ENCODE data around the gene DCAF17.
"Not testable (repeated sequence)": the region's sequence is repeated elsewhere in the genome, so short reads cannot be mapped to it uniquely, and the experiment has no call there.

DCAF17 gene

DNA sequence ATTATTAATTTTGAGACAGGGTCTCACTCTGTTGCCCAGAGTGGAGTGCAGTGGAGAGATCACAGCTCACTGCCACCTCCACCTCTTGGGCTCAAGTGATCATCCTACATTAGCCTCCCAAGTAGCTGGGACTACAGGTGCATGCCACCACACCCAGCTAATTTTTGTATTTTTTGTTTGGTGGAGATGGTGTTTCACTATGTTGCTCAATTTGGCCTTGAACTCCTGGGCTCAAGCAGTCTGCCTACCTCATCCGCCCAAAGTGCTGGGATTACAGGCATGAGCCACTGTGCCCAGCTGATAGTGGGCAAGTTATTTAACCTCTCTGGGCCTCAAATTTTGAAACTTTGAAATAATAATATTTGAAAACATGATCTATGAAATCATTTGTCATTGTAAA, 26.5 kb downstream of the DCAF17 start:
- no peak for DNase-seq (ENCODE audit: low spot score)

DNA sequence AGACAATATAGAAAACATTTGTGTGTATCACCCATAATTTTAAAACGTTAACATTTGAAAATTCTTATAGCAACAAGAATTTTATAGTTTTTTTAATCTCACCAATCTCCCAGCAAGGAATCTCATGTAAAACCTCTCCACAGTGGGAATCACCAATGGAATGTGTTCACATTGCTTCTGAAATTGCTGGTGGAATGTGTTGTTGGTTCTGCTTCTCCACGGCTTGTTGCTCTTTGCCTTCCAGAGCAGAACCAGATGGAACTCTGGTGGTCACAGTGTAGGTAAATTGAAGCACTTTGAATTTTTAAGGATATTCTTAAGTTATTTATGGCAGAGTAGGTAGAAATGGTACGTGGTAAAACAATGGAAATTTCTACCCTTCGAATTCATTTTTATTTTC, 35.1 kb downstream of the DCAF17 start:
- no peak for DNase-seq (ENCODE audit: low spot score)

GRCh38 chr2:171470129-171470528, 36.1 kb downstream of the DCAF17 start:
- DNase-seq (ENCODE audit: low spot score) = no peak

- no peak for DNase-seq (ENCODE audit: low spot score)
These were observed 42.0 kb downstream of the DCAF17 start for GRCh38 chr2:171475979-171476378.

- no peak for DNase-seq (ENCODE audit: low spot score)
These were observed 44.3 kb downstream of the DCAF17 start for GRCh38 chr2:171478345-171478744.

- DNase-seq (ENCODE audit: low spot score) = no peak
These were observed 45.3 kb downstream of the DCAF17 start for GRCh38 chr2:171479154-171479814.

DNA sequence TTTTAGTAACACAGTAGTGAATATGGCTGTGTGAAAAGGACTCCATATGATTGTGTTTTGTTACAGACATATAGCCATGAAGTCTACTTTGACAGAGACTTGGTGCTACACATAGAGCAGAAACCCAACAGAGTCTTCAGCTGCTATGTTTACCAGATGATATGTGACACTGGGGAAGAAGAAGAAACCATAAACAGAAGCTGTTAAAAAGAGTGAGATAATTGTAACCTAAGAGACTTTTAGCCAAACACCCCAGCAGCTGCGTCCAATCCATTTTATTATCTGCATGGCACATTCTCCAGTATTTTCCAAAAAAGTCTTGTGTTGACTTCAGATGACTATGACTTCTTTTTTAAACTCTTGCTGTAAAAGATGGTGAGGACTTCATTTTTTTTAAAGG, 46.9 kb downstream of the DCAF17 start:
- DNase-seq (ENCODE audit: low spot score) = no peak

- DNase-seq (ENCODE audit: low spot score) = no peak
These were observed 48.3 kb downstream of the DCAF17 start for GRCh38 chr2:171482308-171482707.

DNA sequence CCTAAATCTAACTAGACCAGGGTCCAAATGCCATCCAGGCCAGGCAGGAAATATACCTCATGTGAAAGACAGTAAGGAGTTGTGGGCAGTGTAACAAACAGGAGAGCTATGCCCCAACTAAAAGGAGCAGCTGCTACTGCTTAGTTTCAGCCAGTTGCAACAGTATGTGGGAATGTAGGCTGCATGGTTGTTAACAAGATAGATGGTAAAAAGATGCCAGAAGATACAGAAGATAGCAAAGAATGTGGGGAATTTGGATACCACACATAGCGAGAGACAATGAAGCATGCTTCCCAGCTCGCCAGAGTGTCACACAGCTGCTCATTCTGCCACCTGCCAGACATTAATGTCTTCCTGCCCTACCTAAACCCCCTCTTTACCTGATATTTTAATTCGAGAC, 48.9 kb downstream of the DCAF17 start:
- DNase-seq (ENCODE audit: low spot score) = no peak

GRCh38 chr2:171483793-171484192, 49.8 kb downstream of the DCAF17 start:
- no peak for DNase-seq (ENCODE audit: low spot score)

DNA sequence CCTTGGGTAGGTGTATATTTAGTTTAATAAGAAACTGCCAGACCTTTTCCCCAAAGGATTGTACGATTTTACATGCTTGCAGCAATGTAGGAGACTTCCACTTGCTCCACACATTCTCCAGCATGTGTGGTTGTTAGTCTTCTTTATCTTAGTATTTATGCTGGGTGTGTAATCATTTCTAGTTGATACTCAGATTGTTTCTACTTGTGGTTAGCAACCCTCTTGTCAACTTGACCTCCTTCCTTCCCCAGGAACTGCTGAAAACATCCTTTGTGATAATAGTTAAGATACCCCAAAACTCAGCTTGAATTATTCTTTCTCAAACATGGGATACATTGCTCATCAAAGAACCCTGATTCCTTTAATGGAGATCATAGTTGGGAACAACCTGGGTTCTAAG, 51.1 kb downstream of the DCAF17 start:
- no peak for DNase-seq (ENCODE audit: low spot score)

DNA sequence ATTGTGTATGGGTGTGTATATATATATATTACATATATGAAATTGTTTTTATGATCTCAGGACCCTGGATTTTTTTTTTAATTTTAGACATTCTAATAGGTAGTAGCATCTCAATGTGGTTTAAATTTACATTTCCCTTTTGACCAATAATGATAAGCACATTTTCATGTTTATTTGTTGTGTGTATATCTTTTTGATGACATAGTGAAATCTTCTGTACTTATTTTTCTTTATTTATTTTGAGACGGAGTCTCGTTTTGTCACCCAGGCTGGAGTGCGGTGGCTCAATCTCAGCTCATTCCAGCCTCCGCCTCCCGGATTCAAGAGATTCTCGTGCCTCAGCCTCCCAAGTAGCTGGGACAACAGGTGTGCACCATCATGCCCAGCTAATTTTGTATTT, 53.2 kb downstream of the DCAF17 start:
- no peak for DNase-seq (ENCODE audit: low spot score)

DNA sequence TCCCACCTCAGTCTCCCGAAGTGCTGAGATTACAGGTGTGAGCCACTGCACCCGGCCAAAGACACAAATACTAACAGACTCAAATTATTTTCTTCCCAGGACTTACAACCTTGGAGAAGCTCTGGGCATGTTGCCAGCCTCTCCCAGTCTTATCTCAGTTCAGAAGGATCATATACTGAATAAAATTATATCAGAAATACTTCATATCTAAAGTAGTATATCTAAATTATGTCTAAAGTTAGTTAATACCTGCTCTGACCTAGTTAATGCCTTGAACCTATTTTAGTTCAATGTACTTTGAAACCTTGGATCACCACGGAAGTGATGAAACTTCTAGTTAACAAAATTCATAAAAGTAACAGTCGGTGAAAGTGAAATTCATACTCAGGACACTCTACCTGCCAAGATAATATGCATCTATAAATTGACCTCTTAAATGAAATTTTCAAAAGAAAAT, 53.8 kb downstream of the DCAF17 start:
- no peak for DNase-seq (ENCODE audit: low spot score)

DNA sequence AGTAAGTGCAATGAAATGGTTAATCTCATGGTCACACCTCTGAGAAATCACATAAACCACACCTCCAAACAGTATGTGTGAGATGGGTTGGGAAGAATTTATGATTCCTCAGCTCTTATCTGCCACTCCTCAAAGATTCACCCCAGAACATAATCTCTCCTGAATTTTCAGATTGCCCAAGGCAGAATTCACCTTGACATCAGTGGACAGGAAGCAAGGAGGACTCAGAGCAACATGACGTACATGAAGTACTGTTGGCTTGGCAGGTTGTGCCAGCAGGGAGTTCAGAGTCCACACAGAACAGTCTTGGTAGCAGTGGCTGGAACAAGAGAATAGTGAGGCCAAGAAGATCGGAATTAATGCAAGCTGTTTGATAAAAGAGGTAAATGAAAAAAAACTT, 56.6 kb downstream of the DCAF17 start:
- DNase-seq (ENCODE audit: low spot score) = no peak

DNA sequence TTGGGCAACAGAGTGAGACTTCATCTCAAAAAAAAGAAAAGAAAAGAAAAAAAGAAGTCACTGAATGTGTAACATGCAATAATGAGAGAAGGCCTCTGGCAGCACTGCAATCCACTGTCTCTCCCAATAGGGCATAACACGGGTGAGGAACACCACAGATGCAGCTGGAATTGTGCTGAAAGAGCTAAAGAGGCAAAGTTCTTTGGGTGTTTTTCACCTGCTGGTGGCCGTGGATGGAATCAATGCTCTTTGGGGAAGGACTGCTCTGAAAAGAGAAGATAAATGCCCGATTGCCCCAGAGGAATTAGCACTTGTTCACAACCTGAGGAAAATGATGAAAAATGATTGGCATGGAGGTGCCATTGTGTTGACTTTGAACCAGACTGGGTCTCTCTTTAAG, 57.3 kb downstream of the DCAF17 start:
- DNase-seq (ENCODE audit: low spot score) = no peak

- DNase-seq (ENCODE audit: low spot score) = no peak
These were observed 58.6 kb downstream of the DCAF17 start for GRCh38 chr2:171492664-171493063.

GRCh38 chr2:171497664-171498063, 63.6 kb downstream of the DCAF17 start:
- DNase-seq (ENCODE audit: low spot score) = not testable (repeated sequence)

GRCh38 chr2:171505374-171505773, 71.3 kb downstream of the DCAF17 start:
- no peak for DNase-seq (ENCODE audit: low spot score)

- no peak for DNase-seq (ENCODE audit: low spot score)
These were observed 76.1 kb downstream of the DCAF17 start for GRCh38 chr2:171509945-171510731.

- DNase-seq (ENCODE audit: low spot score) = no peak
These were observed 78.0 kb downstream of the DCAF17 start for GRCh38 chr2:171512014-171512413.

GRCh38 chr2:171512683-171513195, 78.7 kb downstream of the DCAF17 start:
- DNase-seq (ENCODE audit: low spot score) = no peak

GRCh38 chr2:171513719-171514160, 79.7 kb downstream of the DCAF17 start:
- DNase-seq (ENCODE audit: low spot score) = no peak

GRCh38 chr2:171514908-171515582, 81.0 kb downstream of the DCAF17 start:
- DNase-seq (ENCODE audit: low spot score) = no peak

Data from putamen (tissue), 1 donor.